HG02840 (cell line): ENCODE results near the gene ZBTB7C.

ENCODE experiments used
- ATAC-seq: cut with Tn5 transposase; IDR thresholded peaks from one replicate; pipeline ENCODE4 v1.9.1; 2021; ENCODE audit warnings: mild to moderate bottlenecking, moderate library complexity, moderate number of reproducible peaks; ENCODE audit not compliant: unreplicated experiment, low FRiP score

ZBTB7C gene

GRCh38 chr18:48330016-48330991 is 78.9 kb downstream of the ZBTB7C start:
- no peak for ATAC-seq

- no peak for ATAC-seq
These were observed 80.5 kb downstream of the ZBTB7C start for GRCh38 chr18:48328473-48329210.

- no peak for ATAC-seq
These were observed 82.1 kb downstream of the ZBTB7C start for GRCh38 chr18:48326901-48327675.

- no peak for ATAC-seq
These were observed 84.0 kb downstream of the ZBTB7C start for GRCh38 chr18:48325115-48325665.

DNA sequence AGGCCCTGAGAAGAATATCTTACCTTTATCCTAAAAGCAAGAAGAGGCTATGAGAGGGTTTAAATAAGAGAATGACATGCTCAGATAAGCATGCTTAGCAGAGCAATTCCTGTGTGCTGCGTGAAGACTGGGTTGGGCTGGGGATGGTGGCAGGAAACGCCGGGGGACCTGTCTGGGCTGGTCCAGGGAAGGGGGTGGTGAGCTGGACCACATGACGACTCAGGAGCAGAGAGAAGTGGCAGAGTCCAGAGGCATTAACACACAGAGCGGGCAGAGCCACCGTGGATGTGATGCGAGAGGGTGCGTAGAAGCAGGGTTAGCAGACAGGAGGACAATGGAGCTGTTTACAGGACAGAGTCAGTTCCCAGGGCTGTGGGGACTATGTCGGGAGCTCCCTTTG is 84.5 kb downstream of the ZBTB7C start:
- no peak for ATAC-seq

- ATAC-seq: no peak
These were observed 86.0 kb downstream of the ZBTB7C start for GRCh38 chr18:48323151-48323550.

DNA sequence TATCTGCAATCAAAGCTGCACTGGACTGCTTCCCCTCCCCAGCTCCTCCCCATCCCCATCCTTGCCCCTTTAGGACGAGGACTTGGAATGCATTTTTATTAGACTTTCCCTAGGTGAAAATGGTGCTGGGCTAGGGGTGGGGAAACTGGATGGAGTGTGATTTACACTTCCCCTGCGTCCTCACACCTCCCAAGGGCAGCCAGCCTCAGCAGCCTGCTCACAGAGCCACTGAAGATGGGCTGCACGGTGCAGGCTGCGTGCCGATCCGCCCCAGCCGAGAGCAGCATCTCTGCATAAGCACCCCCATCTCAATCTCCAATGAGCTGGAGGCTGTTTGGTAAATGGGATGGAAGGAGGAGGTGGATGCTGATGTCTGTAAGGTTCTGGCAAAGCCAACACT is 87.6 kb downstream of the ZBTB7C start:
- no peak for ATAC-seq

DNA sequence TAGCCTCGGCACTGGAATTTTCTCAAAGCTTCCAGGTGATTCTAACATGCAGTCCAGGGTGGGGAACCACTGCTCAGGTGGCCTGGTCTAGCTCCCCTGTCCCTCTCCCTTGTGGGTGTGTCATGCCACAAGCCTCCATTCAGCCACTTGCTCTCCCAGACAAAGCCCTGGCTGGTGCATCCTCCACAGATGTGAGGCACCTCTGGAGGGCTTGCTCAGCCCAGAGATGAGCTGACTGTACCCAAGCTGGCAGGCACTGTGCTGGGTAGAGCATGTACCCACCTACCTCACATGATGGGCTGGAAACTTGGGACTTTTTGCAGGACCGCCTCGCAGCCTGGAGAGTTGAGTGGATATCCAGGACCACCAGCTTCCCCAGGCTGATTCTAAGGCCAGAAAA is 88.1 kb downstream of the ZBTB7C start:
- ATAC-seq: no peak

- ATAC-seq: no peak
These were observed 88.6 kb downstream of the ZBTB7C start for GRCh38 chr18:48320639-48320945.

- ATAC-seq: no peak
These were observed 89.2 kb downstream of the ZBTB7C start for GRCh38 chr18:48319801-48320638.

DNA sequence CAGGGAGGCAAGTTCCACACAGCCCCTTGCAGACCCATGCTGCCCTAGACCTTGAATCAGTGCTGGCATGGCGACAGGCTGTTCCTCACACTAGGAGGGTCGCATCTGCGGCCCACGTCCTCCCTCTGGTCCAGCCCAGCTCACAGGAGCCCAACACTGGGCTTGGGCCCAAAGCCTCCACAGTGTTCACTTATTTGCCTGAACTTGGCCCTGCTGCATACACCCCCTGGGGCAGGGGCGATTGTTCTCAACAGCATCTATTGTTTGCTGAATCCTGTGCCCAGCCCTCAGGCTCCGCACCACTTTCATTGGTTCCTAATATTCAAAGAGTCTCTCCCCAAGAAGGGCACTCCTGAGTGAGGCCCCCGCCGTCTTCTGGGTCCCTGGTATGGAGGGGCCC is 90.7 kb downstream of the ZBTB7C start:
- ATAC-seq: no peak

DNA sequence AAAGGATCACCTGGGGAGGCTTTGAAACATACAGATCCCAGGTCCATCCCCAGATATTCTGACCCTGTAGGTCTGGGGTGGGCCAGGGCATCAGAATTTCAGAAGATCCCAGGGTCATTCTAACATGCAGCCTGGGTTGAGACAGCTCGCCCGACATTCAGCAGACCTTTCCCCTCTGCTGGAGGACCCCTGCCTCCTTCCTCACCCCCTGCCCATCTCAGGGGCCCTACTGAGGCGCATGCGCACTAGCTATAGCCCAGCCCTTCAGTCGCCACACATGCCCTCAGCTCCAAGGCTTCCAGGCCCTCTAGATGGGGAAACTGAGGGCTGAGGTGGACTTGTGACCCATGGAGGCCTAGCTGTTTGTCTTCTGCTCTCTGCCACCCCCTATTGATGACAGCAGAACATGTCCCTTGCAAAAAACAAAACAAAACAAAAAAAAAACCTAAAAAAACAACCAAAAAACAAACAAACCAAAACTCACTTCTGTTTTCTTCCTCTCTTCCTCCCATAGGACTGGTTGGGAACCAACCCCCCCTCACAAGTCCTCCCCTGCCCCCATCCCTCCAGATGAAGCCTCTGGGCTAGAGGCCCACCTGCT is 91.3 kb downstream of the ZBTB7C start:
- no peak for ATAC-seq

DNA sequence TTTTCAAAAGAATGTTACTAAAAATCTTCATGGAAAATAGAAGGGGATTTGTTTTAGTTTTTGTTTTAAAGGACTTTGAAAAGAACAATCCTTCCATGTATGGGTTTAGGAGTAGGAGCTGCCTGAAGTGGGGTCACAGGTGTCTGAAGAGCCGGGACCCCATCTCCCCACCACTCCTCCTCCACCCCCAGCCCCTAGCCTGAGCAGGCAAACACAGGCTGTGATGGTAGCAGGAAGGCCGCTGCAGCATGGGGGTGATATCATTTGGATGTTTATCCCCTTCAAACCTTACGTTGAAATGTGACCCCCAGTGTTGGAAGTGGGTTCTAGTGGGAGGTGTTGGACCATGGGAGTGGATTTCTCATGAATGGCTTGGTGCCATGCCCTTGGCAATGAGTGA is 93.0 kb downstream of the ZBTB7C start:
- ATAC-seq: no peak

DNA sequence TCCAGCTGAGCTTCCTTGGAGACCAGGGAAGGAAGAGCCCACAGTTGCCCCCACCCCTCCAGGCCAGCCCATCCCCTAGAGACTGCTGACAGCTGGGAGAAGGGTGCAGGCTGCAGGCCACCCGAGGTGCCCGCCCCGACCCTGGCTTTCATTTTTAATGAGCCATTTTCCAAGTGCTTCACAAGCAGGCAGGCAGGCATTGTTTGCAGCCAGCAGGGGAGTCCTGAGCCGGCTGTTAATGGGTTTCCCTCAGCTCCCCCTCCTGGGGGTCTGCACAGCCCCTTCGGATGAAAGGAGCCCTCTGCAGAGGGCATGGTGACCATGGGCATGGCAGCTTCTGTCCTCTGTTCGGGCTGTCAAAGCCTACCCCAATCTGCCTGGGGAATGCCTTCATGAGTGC is 94.5 kb downstream of the ZBTB7C start:
- ATAC-seq: no peak

DNA sequence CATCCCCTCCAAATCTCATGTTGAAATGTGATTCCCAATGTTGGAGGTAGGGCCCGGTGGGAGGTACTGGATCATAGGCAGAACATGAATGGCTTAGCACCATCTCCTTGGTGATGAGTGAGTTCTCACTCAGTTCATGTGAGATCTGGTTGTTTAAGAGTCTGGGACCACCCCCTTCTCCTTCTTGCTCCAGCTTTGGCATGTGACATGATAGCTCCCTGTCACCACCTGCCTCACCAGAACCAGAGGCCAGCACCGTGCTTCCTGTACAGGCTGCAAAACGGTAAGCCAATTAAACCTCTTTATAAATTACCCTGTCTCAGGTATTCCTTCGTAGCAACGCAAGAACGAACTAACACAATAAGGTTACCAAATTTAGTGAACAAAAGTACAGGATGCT is 95.4 kb downstream of the ZBTB7C start:
- no peak for ATAC-seq

DNA sequence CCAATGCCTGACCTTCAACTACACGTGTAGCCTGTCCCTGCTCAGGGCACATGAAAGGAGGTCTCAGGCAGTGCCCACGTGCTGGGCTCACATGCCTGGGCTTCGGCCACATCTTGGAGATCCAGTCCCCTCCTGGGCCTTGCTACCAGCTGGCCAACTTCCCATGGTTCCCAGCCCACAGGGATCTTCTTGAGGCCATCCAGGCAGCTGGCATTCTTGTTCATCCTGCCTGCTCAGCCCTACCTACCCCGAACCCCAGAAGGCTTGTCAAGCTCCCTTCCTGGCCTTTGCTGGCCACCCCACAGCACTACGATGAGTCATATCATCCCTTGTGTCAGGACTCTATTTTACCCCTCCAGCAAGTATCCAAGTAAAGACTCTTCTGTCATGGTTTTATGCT is 97.1 kb downstream of the ZBTB7C start:
- no peak for ATAC-seq

DNA sequence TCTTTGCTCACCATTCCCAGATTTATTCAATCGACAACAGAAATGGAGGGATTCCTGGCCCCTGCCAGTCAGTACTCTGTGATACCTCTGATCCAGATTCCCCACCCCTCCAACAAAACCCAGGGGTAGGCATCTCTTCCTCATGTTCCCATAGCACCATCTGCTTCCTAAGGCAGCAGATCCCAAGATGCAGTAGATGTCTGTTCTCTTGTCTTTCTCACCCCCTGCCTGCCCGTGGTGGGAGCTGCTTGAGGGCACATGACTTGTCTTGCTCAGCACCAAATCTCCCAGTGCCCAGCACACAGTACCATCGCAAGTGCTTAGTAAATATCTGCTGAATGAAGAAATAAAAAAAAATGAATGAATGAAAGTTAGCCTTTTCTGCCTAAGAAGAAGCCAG is 98.2 kb downstream of the ZBTB7C start:
- no peak for ATAC-seq

DNA sequence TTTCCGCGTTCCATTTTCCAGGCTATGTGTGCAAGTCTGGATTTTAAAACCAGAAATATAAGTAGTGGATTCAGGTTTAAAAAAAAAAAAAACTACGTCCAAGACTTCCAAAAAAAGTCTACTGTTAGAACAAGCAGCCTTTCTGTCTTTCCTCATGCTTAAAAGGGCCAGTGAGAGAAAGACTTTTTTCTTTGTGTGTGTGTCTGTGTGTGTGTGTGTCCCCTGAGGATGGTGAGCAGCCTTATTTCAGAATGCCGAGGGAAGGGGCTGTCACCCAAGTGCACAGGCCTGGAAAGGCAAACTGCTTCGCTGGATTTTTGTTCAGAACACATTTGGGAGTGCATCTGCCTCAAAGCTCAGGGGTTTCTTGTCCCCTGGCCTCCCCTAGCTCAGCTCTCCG is 98.8 kb downstream of the ZBTB7C start:
- ATAC-seq: no peak

GRCh38 chr18:48308755-48309575 is 100.2 kb downstream of the ZBTB7C start:
- no peak for ATAC-seq
